ENCODE data around the gene ARVCF.

The ARVCF gene

DNA sequence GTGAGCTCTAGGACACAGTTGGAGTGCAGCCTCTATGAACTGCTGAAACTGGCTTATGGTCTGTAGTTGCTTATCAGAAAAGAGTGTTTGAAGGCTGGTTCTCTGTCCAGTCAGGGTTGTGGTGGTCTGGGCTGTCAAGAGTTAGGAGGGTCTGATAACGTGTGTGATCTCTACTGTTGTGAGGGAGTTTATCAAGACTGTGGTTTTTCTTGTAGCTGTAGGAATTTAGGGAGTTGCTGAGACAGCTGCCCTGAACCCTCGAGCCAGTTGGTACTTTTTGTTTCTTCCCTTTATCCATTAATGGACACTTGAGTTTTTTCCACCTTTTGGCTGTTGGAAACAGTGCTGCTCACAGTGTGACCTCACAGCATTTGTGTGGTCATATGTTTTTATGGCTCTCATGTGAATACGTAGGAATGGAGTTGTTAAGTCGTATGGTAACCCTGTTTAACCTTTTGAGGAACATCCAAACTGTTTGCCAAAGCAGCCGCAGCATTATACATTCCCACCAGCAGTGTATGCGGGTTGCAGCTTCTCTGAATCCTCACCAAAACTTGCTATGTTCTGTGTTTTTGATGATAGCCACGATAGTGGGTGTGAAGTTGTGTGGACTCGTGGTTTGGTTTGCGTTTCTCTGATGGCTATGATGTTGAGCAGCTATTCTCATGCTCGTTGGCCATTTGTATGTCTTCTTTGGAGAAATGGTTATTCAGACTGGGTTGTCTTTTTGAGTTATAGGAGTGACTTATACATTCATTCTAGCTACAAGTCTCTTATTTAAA lies 42.6 kb upstream of the ARVCF start:
- no peak for TF ChIP-seq CTCF (IDR thresholded peaks at IDR 0.05; ENCODE audit: insufficient read depth, low read length, missing control alignments)
- DNase-seq (ENCODE audit: low read depth, low spot score): no peak
- POLR2A ChIA-PET: no interaction called here
- no peak overlapping the region for H3K4me3 ChIP-seq (ENCODE audit: low read depth, low read length)
- CTCF ChIA-PET: interaction anchor here (1.3 to 2.1 kb wide), 2 partner anchors 12 to 27 kb away, joined by 3 to 5 read pairs; no protein-coding TSS in a partner anchor

DNA sequence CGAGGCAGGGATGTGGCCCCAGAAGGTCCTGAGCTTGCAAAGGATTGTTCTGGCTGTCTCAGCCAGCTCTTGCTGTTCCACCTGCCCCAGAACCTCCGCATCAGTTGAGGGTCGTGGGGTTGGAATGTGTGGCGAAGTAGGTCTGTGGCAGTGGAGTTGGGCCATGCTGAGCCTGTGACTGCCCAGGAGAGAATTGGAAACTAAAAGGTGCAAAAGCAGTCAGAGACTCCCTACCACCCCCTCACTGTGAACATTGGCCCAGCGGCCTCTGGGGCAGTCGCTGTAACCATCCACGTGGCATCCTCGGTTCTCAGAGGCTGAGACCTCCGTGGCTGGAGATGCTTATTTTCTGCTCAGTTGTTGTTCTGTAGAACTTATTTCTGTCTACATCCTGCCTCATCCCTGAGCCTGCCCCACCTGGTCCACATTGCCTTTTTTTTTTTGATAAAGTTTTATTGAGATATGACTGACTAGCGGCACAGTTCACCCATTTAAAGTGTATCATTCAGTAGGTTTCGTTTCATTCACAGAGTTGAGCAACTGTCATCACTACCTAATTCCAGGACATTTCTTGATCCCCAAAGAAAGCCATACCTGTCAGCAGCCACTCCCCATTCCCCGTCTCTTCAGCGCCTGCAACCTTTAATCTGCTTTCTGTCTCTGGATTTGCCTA lies 41.1 kb upstream of the ARVCF start:
- no peak for TF ChIP-seq CTCF (IDR thresholded peaks at IDR 0.05; ENCODE audit: insufficient read depth, low read length, missing control alignments)
- H3K4me3 ChIP-seq (ENCODE audit: low read depth, low read length): no peak overlapping the region
- POLR2A ChIA-PET: no interaction called here
- no peak for DNase-seq (ENCODE audit: low read depth, low spot score)
- CTCF ChIA-PET: no interaction called here

DNA sequence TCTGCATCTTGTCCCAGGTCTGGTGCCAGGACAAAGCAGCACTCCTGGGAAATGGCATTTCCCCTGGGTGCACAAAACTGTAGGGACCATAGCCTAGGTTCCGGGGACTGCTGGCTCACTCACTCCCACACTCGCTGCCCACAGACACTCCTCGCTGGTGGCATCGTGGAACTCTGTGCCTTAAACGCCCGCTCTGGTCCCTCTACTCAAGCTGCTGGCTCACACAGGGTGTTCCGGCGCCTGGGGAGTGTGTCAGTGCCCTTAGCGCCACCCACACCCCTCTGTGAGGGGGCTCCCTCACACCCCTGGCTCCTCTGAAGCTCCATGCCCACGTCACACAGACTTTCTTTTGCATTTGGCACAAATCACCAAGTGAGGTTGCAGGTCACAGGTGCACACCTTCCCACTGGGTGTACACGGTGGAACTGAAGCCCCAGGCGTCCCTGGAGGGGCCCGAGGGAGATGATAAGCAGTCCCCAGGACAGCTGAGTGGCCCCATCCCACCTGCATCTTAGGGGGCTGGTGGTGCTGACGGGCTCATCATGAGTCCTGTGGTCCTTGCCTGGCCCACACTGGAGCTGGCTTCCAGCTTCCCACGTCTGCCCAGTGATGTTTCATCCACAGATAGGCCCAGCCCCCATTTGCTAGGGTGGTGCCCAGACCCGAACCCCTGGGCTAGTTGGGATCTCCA lies 40.2 kb upstream of the ARVCF start:
- POLR2A ChIA-PET: no interaction called here
- no peak for DNase-seq (ENCODE audit: low read depth, low spot score)
- TF ChIP-seq CTCF (IDR thresholded peaks at IDR 0.05; ENCODE audit: insufficient read depth, low read length, missing control alignments): no peak
- CTCF ChIA-PET: no interaction called here
- H3K4me3 ChIP-seq (ENCODE audit: low read depth, low read length): no peak overlapping the region

DNA sequence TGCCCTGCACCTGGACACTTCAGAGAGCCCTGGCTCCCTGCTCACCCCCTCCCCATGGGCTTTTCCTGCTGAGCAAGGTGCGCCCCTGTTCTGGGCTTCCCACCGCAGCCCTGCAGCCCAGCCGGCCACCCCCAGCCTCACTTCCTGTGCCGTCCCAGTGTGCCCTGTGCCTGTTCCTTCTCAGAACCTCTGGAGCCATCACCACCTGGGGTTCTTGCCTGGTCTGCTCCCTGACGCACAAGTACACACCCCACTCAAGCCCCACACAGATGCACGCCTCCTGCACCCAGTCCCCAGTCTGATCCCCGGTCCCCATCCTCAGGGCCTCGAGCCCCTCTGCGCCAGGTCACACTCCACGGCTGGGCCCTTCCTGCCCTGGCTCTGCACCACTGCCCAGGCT lies 39.5 kb upstream of the ARVCF start:
- no peak for DNase-seq (ENCODE audit: low read depth, low spot score)
- ChIA-PET CTCF (no interaction called here), POLR2A (no interaction called here)
- TF ChIP-seq CTCF (IDR thresholded peaks at IDR 0.05; ENCODE audit: insufficient read depth, low read length, missing control alignments): no peak
- no peak overlapping the region for H3K4me3 ChIP-seq (ENCODE audit: low read depth, low read length)

DNA sequence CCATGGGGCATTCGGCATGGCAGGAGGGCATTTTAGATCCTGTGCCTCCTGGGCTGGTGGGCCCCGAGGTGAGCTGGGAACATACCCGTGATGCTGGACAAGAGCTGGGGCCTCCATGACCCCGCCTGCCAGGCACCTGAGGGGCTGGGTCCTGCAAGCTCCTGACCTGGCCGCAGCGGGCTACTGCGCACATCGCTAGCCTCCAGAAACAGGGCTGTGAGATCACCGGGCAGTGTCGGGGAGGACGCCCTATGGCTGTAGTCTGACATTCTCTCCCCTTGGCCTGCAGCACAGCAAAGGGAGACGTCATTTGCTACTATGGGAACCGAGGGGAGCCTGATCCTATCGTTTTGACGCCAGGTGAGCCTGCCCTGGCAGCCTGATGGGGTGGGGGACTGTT lies 39.0 kb upstream of the ARVCF start:
- CTCF ChIA-PET: no interaction called here
- POLR2A ChIA-PET: no interaction called here
- no peak for TF ChIP-seq CTCF (IDR thresholded peaks at IDR 0.05; ENCODE audit: insufficient read depth, low read length, missing control alignments)
- no peak for DNase-seq (ENCODE audit: low read depth, low spot score)
- no peak overlapping the region for H3K4me3 ChIP-seq (ENCODE audit: low read depth, low read length)

DNA sequence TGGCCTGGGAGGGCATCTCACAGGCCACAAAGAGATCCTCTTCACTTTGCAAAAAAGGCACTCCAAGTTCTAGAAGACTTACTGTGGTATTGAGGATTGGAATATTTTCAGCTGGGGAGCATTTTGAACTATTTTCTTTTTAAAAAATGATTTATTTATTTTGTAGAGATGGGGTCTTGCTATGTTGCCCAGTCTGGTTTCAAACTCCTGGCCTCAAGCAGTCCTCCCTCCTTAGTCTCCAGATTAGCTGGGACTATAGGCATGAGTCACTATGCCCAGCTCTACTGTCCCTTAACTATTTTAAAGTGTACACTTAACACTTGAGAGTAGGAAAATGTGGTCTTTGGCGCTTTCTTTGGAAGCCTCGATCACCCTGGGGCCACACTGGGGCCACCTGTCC lies 38.5 kb upstream of the ARVCF start:
- TF ChIP-seq CTCF (IDR thresholded peaks at IDR 0.05; ENCODE audit: insufficient read depth, low read length, missing control alignments): no peak
- DNase-seq (ENCODE audit: low read depth, low spot score): no peak
- ChIA-PET CTCF (no interaction called here), POLR2A (no interaction called here)
- H3K4me3 ChIP-seq (ENCODE audit: low read depth, low read length): no peak overlapping the region
